HG02943 (cell line): Measurements from ENCODE around the gene FAM240A.
"Not testable (repeated sequence)": the region's sequence is repeated elsewhere in the genome, so short reads cannot be mapped to it uniquely, and the experiment has no call there.

Source experiments
- ATAC-seq: cut with Tn5 transposase; IDR thresholded peaks from one replicate; pipeline ENCODE4 v1.9.1; 2021; ENCODE audit warnings: mild to moderate bottlenecking, low read depth, moderate library complexity; ENCODE audit not compliant: unreplicated experiment

Gene FAM240A

GRCh38 chr3:46585799-46586693 is 26.3 kb upstream of the FAM240A start:
- no peak for ATAC-seq

GRCh38 chr3:46586738-46587246 is 25.5 kb upstream of the FAM240A start:
- ATAC-seq: no peak

GRCh38 chr3:46587268-46587667 is 25.1 kb upstream of the FAM240A start:
- ATAC-seq: not testable (repeated sequence)

DNA sequence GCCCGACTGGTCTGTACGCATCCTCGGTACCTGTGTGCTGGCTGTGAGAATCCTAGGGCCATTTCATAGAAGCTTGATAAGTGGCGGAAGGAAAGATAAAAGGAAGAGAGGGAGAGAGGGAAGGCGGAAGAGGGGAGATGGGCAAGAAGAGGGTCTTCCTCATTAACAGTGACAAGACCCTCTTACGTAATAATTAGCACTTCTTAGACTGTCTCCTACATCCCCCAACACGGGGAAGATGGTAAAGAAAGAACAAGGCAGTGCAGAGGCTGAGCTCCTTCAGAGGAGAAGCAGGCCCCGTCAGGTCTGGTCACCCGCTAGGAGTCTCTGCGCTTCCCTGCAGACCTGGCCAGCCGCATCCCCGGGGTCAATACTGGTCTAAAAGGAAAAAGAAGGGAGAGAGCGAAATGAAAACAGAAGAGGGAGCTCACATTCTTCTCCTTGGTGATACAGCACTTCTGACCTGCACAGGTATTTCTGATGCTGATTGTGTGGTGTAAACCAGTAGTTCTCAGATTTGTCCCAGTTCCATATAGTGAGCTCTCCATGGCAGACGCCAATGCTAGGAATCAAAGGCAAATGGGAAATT is 19.0 kb upstream of the FAM240A start:
- no peak for ATAC-seq

GRCh38 chr3:46593979-46594378 is 18.3 kb upstream of the FAM240A start:
- no peak for ATAC-seq

DNA sequence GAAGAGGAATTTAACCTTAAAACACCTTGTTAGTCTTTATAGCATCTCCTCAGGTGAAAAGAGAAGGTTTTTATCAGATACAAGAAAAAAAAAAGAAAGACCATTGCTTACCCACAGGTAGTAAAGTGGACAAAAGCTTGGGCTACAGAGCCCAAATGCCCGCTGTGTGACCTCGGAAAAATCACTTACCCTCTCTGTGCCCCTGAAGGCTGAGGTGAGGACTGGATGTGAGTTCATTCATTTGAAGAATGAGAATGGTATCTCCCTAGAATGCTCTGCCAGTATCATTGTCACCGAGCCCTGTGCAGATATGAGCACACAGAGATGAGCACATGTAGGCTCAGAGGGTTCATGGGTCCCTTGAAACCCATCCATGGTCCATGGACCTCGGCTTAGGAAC is 17.6 kb upstream of the FAM240A start:
- no peak for ATAC-seq

- ATAC-seq: no peak
Measured at GRCh38 chr3:46595819-46596314, 16.5 kb upstream of the FAM240A start.

GRCh38 chr3:46599590-46599989 is 12.7 kb upstream of the FAM240A start:
- no peak for ATAC-seq

DNA sequence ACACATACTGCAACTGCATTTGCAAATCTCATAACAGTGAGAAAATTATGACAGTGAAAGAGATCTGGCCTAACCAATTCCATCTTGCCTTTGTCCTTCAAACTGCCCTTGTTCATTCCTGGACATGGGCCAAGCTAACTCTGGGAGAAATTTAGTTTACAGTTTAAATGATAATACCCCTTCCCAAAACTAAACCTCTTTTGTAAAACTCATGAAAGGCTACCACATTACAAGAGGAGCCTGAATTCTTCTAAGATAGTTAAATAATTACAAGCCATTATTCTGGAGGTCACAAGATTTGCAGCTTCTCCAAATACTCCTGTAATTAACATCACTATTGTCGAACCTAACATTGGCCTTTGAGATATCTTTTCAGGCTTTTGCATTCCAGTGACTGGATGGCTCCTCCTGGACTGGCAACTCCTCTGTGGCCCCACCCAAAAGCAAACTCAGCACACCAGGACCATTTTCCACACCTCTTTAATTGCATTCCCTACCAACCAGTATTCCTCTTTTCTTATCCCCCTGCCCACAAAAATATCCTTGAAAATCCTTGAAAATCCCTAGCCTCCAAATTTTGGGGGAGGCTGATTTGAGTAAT is 8.8 kb upstream of the FAM240A start:
- no peak for ATAC-seq

- ATAC-seq: no peak
Measured at GRCh38 chr3:46604127-46604526, 8.2 kb upstream of the FAM240A start.

- no peak for ATAC-seq
Measured at GRCh38 chr3:46607603-46608028, 4.7 kb upstream of the FAM240A start.

DNA sequence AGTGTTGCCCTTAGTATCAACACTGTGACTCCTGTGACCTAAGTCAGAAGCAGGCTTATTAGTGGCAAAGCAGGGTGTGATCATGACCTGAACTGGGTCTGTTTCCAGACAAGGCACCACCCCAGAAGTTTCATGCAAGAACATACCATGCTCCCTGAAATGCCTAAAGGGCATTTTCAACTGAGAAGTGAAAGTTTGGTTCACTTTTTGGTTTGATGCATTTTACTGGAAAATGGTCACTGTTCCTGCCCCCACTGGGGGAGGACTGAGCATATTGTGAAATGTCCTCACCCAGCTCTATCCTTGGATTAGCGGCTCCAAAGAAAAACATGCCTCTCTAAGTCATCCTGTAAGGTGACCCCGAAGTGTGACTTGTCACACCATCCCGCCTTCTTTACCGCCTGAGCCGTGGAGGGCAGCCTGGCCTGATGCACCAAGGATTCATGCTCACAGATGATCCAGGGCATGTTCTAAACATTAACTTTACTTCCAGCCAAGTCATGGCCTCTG is 3.1 kb upstream of the FAM240A start:
- no peak for ATAC-seq

DNA sequence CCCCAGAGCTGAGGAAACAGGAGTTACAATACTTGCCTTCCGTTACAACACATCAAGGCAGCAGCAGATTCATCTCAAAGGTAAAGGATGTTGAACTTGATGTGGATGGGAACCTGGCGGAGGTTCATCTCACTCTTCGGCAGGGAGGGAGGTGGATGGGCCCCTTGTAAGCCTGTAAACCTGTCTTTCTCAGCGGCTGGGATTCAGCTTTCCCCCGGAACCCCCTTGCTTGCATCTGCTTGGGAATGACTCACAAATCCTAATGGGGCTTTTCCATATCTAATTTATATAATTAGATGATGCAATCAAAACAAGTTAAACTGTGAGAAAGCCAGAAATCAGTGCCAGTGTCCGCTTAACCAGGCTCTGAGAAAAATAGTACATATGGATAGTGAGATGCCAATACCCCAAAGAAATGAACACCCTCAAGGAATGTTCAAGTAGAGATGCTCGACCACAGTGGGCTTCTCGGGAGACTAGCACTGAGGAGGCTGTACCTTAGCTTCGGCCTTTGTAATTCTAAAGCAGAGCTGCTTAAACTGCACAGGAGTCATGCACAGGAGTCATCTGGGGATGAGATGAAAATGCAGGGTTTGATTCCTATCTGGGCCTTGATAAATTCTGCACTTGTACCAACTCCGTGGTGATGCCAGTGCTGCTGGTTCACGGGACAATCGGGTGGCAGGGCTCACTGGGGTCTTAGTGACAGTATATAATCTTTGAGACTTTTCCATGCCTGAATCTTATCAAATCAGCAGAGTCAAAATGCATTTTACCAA is 2.2 kb upstream of the FAM240A start:
- no peak for ATAC-seq

- ATAC-seq: no peak
Measured at GRCh38 chr3:46613313-46614005, 1.1 kb downstream of the FAM240A start.

DNA sequence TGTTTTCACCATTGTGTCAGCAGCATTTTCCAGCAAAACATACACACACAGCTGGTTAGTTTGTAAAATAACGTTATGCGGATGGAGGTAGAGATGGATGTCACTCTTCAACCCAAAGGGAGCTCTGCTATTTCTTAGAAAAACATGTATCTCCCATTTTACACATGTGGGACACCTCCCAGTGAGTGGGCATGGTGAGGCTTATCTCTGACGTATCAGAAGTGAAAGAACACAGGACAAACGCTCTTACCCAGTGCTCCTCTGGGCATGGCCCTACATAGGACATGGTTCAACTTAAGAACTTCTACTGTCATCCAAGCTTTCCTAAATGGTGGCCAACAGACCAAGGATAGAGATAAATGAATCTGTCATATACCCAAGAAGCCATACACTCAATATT is 2.1 kb downstream of the FAM240A start:
- ATAC-seq: no peak

DNA sequence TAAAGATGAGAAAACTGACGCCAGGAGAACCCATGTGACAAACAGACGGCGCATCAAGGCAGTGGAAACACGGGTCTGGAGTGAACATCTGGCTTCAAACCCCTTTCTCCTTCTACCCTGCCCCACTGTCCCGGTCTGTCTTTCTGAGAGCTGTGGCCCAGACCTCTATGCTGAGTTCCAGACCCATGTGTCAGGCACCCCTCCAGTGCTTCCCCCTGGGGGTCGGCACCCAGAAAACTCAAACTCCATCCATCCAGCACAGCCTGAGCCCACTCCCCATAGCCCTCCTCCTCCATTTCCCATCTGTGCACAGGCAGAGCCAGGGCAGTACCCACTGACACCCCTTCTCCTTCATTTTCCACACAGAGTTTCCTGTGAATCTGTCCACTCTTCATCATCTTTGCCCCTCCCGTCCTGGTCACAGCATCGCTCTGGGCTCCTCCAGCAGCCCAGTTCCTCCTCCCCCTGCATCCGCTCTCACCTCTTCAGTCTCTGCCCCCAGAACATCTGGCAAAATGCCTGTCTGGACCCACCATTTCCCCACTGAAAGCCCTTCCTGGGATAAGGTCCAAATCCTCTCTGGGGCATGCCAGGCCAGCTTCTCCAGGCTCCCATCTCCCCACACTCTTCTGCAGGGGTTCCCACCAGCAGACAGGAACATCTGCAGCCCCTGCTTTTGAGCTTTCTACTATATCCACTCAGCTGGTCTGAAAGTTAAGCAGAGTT is 2.9 kb downstream of the FAM240A start:
- ATAC-seq: no peak

- no peak for ATAC-seq
Measured at GRCh38 chr3:46615976-46616375, 3.7 kb downstream of the FAM240A start.

DNA sequence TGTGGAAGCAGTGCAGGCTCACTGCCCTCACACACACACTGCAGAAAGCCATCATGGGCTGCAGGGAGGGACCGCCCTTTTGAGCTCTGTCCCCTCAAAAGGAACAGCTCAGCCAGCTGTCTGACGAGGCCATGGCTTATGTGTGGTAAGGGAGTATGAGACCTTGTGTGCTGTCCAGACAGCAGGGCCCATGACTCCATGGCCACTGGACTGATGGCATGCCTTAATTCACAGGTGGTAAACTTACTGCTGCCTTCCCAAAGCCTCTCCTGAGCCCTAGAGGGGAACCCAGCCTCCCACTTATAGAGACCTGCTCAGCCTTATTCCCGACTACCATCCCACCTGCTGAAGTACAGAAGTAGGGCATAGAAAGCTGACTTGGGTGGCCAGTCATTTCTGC is 5.6 kb downstream of the FAM240A start:
- ATAC-seq: no peak
